ENCODE results near the gene MECP2.
A peak's percentile ranks its signal among the peaks of the same experiment; 100 is the strongest.

MECP2 gene

GRCh38 chrX:154059231-154059630 lies 38.3 kb downstream of the MECP2 start:
- no peak for ATAC-seq

- no peak for ATAC-seq
These were observed 39.1 kb downstream of the MECP2 start for GRCh38 chrX:154058214-154058997.

DNA sequence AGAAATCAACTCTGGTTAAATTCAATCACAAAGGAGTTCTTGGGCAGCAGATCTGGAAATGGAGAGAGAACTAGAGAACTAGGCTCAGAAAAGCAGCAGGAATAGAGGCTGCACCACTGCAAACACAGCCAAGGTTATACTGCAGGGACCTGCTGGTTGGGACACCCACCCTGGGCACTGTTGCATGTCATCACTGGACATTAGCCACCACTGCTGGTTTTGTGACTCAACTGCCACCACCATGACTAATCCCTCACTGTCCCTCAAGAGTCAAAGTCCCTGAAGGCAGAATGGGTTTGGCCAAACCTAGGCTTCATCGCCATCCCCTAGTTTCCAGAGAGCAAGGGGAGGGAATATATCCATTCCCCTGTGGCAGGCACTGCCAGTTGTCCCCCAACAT lies 39.7 kb downstream of the MECP2 start:
- ATAC-seq = no peak

GRCh38 chrX:154056770-154057241 lies 40.7 kb downstream of the MECP2 start:
- ATAC-seq = no peak

DNA sequence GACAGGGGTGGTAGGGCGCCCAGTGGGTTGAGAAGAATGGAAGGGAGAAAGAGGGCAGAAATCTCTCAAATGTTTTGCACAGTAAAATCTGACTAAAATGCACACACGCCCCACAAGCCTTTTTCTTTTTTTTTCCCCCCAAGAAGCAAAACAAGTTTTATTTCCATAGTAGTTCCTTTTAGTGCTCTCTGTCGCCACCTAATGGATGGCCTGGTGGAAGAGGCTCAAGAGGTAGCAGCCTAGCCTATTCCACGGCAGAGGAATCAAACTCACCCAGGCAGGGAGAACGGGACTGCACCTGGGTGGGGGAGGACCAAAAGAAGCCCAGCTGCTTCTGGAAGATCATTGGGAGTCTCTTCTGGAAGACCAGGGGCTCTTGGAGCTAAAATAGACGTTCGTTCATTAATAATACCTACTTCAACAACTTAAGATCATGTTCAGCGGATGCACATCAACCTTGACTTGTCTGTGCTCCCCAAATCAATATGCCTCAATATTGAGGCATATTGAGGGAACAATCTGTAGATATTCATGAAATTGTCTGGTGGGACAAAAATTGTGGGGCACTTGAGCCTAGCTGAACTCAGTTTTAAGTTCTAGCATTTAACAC lies 46.2 kb downstream of the MECP2 start:
- ATAC-seq = peak; percentile 58 to 67

GRCh38 chrX:154050113-154050495 lies 47.4 kb downstream of the MECP2 start:
- ATAC-seq = no peak

DNA sequence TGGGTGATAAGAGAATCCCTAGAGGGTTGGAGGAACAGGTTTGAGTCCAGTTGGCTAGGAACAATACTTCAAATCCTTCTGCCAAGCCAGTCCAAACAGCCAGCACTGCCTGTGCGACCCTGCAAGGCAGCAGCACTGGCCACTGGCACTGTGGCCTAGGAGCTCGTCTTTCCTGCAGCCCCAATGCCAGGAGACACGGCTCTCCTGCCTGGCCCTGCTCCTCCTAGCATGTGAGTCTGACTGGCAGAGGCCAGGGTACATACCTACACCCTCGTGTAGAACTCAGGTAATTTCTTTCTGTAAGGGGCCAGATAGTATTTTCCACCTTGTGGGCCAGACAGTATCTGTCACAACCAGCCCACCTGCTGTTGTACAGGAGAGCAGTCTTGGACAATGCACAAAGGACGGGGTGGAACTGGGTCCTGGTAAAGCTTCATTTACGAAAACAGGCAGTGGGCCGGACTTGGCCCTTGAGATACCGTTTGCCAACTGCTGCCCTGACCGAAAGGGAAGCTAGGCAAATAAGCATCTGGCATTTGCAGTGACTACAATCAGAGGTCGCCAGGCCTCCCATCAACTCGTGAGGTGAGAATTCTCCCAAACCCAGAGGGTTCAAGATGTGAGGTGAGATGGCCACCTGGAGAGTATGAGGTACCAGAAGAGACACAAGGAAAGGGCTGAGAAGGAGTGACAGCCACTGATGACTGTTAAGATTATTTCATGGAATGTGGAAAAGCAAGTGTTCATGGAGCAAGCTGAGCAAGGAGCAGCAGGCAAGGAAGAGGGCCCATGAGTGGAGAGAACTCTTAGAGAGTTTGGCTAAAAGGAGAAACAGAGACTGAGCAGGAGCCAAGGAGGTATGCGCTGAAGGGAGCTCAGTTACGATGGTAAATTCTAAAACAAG lies 48.1 kb downstream of the MECP2 start:
- ATAC-seq = no peak

DNA sequence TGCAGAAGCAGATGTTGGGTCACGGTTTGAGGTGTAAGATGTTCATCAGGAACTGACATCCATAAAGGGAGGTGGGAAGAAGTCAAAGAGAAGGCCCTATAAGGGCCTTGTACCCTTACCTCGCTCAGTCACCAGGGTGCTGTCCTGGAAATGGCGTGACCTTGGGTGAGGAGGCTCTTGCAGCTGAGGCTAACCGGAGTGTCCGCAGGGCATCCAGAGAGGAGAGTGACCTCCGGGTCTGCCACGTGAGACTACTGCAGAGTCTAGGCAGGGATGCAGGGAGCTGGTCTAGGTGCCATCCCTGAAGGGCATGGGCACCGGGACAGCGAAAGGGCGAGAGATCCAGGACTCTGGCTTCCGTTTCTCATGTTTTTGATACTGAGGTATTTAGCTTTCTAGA lies 49.1 kb downstream of the MECP2 start:
- ATAC-seq = no peak

DNA sequence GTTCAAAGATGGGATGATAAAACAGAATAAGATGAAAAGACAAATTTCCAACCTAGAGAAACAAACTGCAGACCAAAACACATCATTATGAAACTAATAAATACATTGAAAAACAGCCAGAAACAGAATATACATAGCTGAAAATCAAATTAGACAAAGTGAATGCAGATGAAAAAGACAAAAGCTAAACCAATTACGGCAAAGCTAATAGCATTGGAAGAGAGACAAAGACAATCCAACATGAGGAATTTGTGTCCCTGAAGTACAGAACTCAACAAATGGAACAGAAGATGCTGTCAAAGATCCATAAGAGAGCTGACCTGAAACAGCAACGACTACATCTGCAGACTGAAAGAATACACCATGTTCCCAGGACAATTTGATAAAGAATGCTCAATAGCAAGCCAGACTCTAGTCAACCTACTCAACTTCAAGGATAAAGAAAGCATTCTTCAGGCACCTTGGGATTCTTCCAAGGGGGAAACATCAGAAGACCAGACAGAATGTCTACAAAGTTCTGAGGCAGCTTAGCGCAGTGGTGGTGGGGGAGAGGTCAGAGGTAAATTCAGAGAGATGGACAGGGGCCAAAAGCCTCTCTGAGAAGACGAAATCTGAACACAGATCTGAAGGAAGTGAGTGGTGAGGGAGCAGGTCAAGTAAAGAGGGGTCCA lies 50.4 kb downstream of the MECP2 start:
- ATAC-seq = no peak

- no peak for ATAC-seq
These were observed 51.3 kb downstream of the MECP2 start for GRCh38 chrX:154046031-154046781.

- ATAC-seq = no peak
These were observed 53.4 kb downstream of the MECP2 start for GRCh38 chrX:154044091-154044490.

- ATAC-seq = no peak
These were observed 54.3 kb downstream of the MECP2 start for GRCh38 chrX:154043003-154043763.

- ATAC-seq = no peak
These were observed 56.7 kb downstream of the MECP2 start for GRCh38 chrX:154040863-154041262.

DNA sequence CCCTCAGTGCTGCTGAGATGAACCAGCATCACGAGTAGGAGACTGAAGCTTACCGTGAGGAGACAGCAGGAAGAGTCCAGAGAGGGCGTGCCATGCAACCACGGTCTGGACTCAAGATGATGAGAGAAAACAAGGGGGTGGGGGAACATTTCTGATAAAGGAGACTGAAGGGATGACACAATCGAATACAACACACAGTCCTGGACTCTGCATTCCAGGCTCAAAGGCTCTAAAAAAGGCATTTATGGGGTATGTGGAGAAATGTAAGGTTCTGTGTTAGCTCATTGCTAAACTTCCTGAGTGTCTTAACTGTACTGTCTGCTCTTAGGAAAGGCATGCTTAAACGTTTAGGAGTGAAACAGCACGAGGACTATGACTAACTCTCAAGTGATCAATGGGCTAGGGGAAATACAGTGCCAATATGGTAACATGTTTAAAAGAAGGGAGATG lies 57.2 kb downstream of the MECP2 start:
- peak; percentile 54 to 63 for ATAC-seq

- ATAC-seq = no peak
These were observed 57.9 kb downstream of the MECP2 start for GRCh38 chrX:154039577-154039976.

- ATAC-seq = no peak
These were observed 58.9 kb downstream of the MECP2 start for GRCh38 chrX:154038656-154039055.

DNA sequence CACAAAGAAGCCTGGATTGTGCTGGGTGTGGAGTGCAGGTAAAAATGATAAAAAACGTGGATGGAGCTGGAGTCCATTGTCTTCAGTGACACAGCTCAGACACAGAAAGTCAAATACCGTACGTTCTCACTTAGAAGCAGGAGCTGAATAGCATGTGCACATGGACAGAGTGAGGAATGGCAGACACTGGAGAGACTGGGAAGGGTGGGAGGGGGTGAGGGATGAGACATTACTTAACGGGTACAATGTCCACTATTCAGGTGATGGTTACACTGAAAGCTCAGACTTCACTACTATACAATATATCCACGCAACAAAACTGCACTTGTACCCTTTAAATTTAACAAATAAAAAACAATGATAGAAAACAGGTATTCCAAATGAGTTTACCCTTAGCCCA lies 59.8 kb downstream of the MECP2 start:
- no peak for ATAC-seq

DNA sequence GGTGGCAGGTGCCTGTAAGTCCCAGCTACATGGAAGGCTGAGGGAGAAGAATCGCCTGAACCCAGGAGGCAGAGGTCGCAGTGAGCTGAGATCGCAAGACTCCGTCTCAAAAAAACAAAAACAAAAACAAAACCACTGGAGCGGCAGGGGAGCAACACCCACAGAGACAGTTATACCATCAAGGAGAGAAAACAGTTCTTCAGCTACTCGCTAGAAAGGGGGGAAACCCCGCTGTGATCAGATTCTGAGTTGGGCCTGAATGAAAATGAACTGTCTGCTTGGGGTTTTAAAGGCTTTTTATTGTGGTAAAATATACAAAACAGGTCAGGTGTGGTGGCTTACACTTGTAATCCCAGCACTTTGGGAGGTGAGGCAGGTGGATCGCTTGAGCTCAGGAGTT lies 61.0 kb downstream of the MECP2 start:
- peak; percentile 84 to 93 for ATAC-seq

GRCh38 chrX:154033848-154034247 lies 63.7 kb downstream of the MECP2 start:
- no peak for ATAC-seq

- no peak for ATAC-seq
These were observed 64.9 kb downstream of the MECP2 start for GRCh38 chrX:154032653-154033052.

DNA sequence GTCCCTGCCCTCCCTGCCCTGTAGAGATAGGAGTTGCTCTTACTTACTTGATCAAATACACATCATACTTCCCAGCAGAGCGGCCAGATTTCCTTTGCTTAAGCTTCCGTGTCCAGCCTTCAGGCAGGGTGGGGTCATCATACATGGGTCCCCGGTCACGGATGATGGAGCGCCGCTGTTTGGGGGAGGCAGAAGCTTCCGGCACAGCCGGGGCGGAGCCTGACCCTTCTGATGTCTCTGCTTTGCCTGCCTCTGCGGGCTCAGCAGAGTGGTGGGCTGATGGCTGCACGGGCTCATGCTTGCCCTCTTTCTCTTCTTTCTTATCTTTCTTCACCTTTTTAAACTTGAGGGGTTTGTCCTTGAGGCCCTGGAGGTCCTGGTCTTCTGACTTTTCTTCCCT lies 65.4 kb downstream of the MECP2 start:
- ATAC-seq = no peak

Measured in activated CD4-positive, CD25-positive, alpha-beta regulatory T cell treated with anti-CD3 and anti-CD28 coated beads, Interleukin-2, amount 50 U/mL, for 24 hours (primary cell).